Hematopoietic multipotent progenitor cell treated with erythropoietin and hydrocortisone succinate and interleukin-3 and kit ligand, for 8 days (in vitro differentiated cells): Measurements from ENCODE around the gene MARK4.

Experiments used
- DNase-seq: peaks from one replicate; pipeline ENCODE4 v3.0.0-alpha.2; 2015

Gene MARK4

DNA sequence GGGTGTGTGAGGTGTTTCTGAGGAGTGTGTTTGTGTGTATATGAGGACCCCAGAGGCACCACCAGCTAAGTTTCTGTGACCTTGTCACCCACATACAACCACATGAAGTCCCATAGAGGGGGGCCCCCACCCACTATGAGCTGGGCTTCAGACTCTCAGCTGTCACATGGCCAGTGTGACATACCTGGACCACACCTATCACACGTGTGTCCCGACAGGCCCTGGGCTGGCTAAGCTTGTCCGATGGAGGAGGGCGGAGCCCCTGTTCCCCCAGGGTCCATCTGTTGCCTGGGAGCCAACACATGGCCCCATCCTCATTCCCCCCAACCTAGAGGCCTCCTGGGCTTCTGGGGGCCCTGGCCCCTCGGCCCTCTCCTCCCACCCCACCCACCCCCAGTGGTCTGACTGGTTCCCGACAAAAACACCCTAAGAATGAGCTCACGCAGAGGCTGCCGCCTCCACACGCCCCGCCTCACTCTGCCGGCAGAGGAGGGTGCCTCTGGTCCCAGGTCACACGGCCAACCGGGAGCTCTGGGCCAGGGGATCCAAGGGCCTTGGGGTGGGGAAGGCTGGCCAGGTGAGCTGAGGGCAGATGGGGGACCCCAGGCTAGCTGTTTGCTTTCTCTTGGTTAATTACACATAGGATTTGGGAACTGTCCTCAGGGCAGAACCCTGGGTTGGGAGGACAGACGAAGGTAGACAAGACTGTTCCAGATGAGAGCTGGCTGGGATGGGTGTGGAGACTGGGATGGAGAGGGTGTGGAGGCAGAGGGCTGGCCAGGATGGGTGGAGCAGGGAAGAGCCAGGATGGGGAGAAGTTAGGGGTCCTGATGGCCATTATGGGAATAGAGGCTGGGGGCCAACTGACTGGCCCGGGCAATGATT lies 93.8 kb downstream of the MARK4 start:
- no peak for DNase-seq

DNA sequence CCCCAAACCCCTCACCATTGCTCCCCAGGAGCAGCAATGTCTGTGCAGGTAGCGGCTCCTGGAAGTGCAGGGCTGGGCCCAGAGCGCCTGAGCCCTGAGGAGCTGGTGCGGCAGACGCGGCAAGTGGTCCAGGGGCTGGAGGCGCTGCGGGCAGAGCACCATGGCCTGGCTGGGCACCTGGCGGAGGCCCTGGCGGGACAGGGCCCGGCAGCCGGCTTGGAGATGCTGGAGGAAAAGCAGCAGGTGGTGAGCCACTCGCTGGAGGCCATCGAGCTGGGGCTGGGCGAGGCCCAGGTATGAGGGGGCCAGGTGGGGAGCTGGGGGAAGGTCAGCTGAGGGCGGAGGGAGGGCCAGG lies 94.4 kb downstream of the MARK4 start:
- no peak for DNase-seq

DNA sequence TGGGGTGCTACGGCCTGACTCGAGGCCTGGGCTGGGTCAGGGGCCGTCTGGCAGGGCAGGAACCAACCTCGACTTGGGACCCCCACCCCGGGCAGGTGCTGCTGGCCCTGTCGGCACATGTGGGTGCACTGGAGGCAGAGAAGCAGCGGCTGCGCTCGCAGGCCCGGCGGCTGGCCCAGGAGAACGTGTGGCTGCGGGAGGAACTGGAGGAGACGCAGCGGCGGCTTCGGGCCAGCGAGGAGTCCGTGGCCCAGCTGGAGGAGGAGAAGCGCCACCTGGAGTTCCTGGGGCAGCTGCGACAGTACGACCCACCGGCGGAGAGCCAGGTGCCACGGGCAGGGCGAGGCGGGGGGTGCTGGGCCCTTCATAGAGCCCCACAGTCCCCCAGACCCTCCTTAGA lies 95.4 kb downstream of the MARK4 start:
- DNase-seq: no peak

DNA sequence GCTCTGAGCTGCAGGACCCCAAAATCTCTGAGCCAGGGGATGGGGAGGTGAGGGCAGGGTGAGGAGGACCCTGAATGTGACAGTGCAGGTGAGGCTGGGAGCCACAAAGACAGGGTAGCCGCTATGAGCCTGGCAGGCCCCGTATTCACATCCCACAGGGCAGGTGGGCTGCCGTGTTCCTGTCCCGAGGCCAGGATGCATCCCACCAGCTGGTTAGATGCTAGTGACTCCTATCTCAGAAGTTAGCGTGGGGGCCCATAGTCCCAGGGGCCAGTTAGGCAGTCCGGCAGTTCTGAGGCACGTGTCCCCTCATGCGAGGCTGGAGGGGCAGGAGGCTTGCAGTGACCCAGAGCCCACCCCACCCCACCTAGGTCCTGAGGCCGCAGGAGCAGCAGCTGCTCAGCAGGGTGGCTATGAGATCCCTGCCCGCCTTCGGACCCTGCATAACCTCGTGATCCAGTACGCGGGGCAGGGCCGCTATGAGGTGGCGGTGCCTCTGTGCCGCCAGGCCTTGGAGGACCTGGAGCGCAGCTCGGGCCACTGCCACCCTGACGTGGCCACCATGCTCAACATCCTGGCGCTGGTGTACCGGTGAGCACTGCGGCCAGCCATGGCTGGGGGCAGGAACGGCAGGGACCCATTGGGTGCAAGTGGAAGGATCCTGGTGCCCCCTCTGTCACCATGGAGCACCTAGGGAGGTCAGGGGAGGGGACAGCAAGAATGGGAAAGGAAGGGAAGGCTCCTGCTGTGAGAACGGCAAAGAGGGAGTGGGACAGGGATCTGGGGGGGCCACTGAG lies 96.7 kb downstream of the MARK4 start:
- no peak for DNase-seq

DNA sequence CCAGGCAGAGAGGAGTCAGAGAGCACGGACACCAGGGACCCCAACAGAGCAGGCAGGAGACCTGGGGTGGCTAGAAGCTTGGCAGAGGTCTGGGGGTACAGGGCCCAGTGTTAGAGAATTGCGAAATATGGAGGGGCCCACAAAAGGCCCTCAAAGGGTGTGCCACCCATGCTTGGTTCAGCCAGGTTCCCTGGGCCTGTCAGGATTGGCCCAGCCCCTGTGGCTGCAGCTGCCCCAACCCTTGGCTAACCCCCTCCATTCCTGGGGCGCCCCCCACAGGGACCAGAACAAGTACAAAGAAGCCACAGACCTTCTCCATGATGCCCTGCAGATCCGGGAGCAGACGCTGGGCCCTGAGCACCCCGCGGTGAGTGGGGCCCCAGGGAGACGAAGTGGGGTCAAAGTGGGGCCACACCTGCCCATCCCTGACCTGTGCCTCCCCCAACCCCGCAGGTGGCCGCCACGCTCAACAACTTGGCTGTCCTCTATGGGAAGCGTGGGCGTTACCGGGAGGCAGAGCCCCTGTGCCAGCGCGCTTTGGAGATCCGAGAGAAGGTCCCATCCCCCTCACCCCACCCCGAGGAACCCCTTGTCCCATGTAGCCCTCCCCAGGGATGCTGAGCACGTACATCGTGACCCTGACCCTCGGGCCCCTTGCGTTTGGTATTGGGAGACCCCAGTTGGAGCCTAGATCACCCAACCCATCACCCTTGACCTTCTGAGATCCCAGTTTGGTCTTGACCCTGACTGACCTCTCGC lies 97.5 kb downstream of the MARK4 start:
- DNase-seq: no peak

DNA sequence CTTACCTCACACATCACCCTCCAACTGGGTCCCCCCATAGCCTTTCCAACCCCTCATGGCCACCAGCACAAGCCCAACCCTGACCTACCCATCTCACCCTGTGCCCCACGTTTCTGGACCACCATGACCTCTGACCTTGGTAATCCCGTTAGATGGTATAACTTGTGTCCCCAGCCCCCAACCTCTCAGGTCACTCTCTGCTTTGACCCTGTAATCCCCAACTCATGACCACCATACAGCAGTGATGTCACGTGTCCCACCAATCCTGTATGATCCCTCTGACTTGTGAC lies 98.0 kb downstream of the MARK4 start:
- DNase-seq: no peak

DNA sequence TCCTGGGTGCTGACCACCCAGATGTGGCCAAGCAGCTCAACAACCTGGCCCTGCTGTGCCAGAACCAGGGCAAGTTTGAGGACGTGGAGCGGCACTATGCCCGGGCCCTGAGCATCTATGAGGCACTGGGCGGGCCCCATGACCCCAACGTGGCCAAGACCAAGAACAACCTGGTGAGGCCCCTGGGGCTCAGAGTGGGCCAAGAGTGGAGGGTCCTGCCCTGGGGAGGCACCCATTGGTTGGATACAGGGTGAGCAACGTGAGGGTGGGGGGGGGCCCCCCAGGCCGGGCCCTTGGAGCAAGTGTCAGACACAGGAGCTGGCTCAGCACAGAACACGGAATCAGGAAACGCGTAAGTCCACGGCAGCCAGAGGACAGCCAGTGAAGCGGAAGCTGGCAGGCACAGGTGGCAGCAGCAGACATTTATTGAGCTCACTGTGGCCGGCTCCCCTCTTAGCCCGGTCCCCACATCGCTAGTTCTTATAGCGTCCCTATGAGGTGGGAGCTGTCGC lies 98.4 kb downstream of the MARK4 start:
- DNase-seq: no peak

DNA sequence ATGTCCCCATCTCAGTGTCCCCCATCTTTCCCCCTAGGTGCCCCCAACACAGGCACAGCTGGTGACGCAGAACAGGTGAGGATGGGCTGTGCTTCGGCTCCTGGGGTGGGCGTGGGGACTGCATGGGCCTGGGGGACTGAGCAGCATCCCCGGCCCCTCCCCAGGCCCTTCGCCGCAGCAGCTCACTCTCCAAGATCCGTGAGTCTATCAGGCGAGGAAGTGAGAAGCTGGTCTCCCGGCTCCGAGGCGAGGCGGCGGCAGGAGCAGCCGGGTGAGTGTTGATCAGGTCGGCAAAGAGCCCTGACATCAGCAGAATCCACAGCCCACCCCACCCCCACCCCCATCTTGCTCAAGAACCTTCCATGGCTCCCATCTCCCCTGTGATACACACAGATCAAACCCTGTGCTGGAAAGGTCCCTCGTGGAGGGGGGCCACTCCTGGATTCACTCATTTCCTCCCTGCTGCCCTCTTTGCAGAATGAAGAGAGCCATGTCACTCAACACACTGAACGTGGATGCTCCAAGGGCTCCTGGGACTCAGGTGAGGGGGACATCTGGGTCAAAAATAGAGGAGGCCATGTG lies 99.5 kb downstream of the MARK4 start:
- DNase-seq: no peak

DNA sequence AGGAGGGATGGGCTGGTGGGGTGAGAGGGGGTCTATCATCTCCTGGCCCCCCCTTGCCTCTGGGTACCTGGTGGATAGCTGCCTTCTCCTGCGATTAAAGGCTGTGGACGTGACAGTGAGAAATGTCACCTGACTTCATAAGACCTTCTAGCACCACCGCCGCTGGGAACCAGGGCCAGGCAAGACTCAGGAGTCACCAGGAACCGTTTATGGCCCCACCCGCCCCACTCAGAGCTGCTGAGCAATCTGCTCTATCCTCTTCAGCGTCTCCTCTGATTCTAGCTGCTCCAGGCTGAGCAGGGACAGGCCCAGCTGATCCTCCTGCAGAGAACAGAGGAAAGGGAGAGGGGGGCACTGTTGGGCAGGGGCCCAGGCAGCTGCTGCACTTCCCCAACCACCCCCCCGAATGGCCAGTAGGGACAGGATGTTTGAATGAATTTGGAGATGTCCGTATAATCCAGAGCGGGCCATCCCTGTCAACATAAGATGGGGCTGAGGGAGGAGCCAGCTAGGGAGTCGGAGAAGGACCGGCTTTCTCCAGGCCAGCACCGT lies 100.4 kb downstream of the MARK4 start:
- DNase-seq: no peak

DNA sequence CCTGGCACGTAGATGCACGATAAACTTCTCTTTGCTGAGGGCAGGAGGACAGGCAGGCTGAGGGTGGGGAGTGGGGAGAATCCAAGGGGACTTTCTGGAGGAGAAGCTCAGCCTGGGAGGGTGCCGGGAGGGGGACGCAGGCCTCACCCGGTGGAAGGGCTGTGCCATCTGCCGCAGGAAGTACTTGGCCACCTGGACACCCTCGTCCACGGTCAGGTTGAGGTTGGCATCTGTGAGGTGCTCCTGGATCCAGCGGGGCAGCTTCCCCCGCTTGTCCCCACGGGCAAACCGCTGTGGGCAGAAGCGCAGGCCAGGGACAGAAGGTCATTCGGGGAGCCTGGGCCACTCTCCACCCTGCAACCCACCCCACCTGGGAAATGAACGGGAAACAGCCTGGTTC lies 101.0 kb downstream of the MARK4 start:
- DNase-seq: no peak

DNA sequence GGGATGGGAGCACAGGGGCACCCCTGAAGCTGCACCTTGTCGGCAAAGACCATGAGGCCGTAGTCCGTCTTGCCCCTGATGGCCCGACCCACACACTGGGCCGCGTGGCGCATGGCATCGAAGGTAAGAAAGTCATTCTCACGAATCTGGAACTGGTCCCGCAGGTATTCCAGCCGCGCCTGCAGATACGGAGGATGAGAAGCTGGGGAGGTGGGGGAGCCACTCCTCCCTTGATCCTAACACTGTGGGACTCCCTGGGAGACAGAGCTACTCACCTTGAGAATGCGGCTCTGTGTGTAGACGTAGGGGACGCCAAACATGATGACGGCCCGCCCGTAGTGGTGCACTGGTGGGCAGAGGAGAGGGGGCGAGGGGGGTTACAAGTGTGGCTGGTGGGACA lies 101.4 kb downstream of the MARK4 start:
- DNase-seq: no peak

DNA sequence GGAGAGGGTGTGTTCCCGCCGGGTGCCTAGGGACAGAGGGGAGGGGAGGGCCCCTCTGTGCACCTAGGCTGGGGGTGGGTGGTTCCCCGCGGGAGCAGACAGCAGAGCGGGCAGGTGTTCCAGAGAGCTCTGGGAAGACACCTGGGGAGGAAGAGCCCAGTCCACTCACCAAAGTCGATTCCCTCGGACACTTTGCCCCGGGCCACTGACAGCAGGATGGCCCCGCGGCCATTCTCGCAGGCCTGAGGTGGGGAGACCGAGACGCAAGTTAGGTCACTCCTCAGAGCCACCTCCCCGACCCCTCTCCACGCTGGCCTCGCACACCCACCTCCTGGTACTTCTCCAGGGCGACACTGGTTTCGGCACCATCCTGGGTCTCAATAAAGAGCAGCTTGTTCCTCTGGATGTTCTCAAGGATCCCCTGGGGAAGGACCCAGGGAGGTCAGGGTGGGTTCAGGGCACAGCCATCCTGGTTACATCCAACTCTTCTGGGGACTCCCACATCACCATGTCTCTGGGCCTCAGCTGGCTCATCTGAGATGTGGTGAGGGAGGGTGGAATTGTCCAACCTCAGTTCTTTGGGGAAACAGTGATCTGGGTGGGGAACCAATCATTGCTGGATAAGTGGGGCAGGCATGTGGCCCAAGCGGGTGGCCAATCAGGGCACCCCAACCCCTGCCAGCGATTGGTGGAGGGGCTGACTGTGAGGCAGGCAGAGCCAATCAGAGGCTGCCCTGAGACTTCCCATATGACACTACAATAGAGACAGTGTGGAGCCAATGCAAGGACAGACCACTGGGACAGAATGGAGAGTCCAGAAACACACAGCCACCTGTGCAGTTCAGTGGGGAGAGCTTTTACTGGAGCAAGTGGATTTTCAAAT lies 102.1 kb downstream of the MARK4 start:
- peak; percentile 52 for DNase-seq

DNA sequence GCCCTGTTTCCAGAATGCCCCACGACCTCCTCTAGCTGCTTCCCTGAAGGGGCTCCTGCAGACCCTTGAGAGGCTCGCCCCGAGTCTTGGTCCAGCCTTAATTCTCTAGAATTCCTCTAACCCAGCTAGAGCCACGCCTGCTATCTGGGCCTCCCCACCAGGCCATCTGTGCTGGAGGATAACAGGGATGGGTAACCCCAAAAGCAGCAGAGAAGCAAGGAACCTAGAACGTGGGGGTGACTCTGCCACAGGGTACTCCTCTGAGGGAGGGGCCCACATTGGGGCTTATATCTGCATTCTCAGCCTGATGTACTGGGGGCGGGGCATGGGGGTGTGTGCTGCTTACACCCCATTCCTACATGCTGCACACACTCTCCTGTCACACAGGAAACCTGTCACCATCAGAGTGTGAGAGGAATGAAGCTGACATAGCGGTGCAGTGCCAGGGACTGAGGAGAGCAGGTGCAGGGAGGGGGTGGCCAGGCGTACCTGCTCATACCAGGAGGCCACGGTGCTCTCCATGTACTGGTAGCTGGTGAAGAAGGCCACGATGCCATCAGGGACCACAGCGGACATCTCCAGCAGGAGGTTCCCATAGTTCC lies 103.3 kb downstream of the MARK4 start:
- DNase-seq: peak; percentile 94
